ENCODE data around the gene RNF144A.

- TF ChIP-seq CTCF (IDR thresholded peaks at IDR 0.05) (no peak), POLR2A (IDR thresholded peaks at IDR 0.05) (no peak), POLR2AphosphoS5 (IDR thresholded peaks at IDR 0.05) (no peak), EP300 (IDR thresholded peaks at IDR 0.05) (no peak)
These were observed 19.9 kb downstream of the RNF144A start for GRCh38 chr2:6937157-6937556.
